Parathyroid adenoma (tissue), 2 donors: ENCODE data around the gene FAM193B.
A peak's percentile ranks its signal among the peaks of the same experiment; 100 is the strongest.

Source experiments
- H2AFZ ChIP-seq: fragments of 300-600 bp; sonication (generic); one replicate; pipeline ENCODE4 v1.7.0; 2017; ENCODE audit warnings: antibody characterized with exemption, mild to moderate bottlenecking
- H3K27ac ChIP-seq: fragments of 300-600 bp; sonication (generic); one replicate; pipeline ENCODE4 v1.7.0; 2017
- H3K27me3 ChIP-seq: fragments of 300-600 bp; sonication (generic); one replicate; pipeline ENCODE4 v1.7.0; 2017; ENCODE audit warnings: low read length; ENCODE audit not compliant: control insufficient read depth, insufficient read depth
- H3K36me3 ChIP-seq: fragments of 300-600 bp; sonication (generic); one replicate; pipeline ENCODE4 v1.7.0; 2017; ENCODE audit warnings: low read length; ENCODE audit not compliant: control insufficient read depth, insufficient read depth
- H3K4me1 ChIP-seq: fragments of 300-600 bp; sonication (generic); one replicate; pipeline ENCODE4 v1.7.0; 2017; ENCODE audit warnings: control low read depth
- H3K4me2 ChIP-seq: fragments of 300-600 bp; sonication (generic); one replicate; pipeline ENCODE4 v1.7.0; 2017; ENCODE audit warnings: low read length
- H3K4me3 ChIP-seq: fragments of 300-600 bp; sonication (generic); one replicate; pipeline ENCODE4 v1.7.0; 2017; ENCODE audit warnings: low read depth, low read length
- H3K79me2 ChIP-seq: fragments of 300-600 bp; sonication (generic); one replicate; pipeline ENCODE4 v1.7.0; 2017; ENCODE audit warnings: control low read depth
- H3K9ac ChIP-seq: fragments of 300-600 bp; sonication (generic); one replicate; pipeline ENCODE4 v1.7.0; 2017; ENCODE audit warnings: mild to moderate bottlenecking
- H3K9me3 ChIP-seq: fragments of 300-600 bp; sonication (generic); one replicate; pipeline ENCODE4 v1.7.0; 2017; ENCODE audit warnings: low read length; ENCODE audit not compliant: control insufficient read depth
- CTCF ChIP-seq: fragments of 300-600 bp; sonication (generic); IDR thresholded peaks from one replicate; pipeline ENCODE4 v1.7.0; 2017; ENCODE audit warnings: antibody characterized with exemption, mild to moderate bottlenecking
- donor health status: primary hyperparathyroidism.

The FAM193B gene

GRCh38 chr5:177503351-177504085, 50.8 kb downstream of the FAM193B start:
- no peaks in the 10 kb centered on the region for H3K36me3 ChIP-seq
- no peak overlapping the region for H2AFZ ChIP-seq
- TF ChIP-seq CTCF, result no peak
- no peaks in the 10 kb centered on the region for H3K79me2 ChIP-seq
- H3K9ac ChIP-seq, result no peak overlapping the region
- no peak overlapping the region for H3K4me3 ChIP-seq
- H3K4me1 ChIP-seq, result peaks cover 7% of the 10 kb centered on the region
- H3K27me3 ChIP-seq, result no peaks in the 10 kb centered on the region
- no peak overlapping the region for H3K27ac ChIP-seq
- no peaks in the 10 kb centered on the region for H3K9me3 ChIP-seq
- H3K4me2 ChIP-seq, result no peak overlapping the region

- no peaks in the 10 kb centered on the region for H3K27me3 ChIP-seq
- H3K4me1 ChIP-seq, result peaks cover 7% of the 10 kb centered on the region
- no peak overlapping the region for H3K27ac ChIP-seq
- H3K4me2 ChIP-seq, result no peak overlapping the region
- no peak overlapping the region for H2AFZ ChIP-seq
- TF ChIP-seq CTCF, result no peak
- no peaks in the 10 kb centered on the region for H3K79me2 ChIP-seq
- no peak overlapping the region for H3K4me3 ChIP-seq
- H3K9me3 ChIP-seq, result no peaks in the 10 kb centered on the region
- no peak overlapping the region for H3K9ac ChIP-seq
- H3K36me3 ChIP-seq, result no peaks in the 10 kb centered on the region
Measured at GRCh38 chr5:177502886-177503285, 51.5 kb downstream of the FAM193B start.

DNA sequence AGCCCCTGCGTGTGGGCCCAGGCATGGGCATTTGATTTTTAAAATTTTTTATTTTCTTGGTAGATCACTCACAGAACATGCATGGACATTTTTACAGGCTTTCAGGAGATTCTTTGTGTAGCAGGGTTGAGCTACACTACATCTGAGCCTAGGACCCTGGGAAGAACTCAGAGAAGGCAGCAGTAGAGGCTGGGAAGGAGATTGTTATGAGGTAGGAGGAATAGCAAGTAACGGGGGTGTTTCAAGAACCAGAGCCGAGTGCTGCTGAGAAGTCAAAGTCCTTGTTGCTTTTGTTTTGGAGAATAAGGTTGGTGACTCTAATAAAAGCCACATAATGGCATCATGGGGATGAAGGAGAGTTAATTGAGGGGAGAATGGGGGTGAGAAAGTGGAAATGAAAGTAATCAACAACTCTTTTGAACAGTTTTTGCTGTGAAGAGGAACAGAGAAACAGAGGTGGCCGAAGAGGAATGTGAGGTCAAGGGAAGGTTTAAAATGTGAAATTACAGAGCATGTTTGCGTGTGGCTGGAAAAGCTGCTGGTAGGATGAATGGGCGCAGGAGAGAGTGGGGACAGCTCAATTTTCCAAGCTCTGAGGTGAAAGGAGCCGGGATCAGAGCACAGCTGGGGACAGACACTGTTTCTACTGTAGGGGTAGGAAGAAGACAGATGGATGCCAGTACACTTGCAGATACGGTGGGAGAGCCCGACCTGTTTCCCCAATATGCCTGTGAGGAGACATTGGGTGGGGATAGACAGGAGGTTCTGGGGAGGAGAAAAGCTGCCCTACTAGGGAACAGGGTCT, 52.3 kb downstream of the FAM193B start:
- H3K9ac ChIP-seq, result no peak overlapping the region

DNA sequence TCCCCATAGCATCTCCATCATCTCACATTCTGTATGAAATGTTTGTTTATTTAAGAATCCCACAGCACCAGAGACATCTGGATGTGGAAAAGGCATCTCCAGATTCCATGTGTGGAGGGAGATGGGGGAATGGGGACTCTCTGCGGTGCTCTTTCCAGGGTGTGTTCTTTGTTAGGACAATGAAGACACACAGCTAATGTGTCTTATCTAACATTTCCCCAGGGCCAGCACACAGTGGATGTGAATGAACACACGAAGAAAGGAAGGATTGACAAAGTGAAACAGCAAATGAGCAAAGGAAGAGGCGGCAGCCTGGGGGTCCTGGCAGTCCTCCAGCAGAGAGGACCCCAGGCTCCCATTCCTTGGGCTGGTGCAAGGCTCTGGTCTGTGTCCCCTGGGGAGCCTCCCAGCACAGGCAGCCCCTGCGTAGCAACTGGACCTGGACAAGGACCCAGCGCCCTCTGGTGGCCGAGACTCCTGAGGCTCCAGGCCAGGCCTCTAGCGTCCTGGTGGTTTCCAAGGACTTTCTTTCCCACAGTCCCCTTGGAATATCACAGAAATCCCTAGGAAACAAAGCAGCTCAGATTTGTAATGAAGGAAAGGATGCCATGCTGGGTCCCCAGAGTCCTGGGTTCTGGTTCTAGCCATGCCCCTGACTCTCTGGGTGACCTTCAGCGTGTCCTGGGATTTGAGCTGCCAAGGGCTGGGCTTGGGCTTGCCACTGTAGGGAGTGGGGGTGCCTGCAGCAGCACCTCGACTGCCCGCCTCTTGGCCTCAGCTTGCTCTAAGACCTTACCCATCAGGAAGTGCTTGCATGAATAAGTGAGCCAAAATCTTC, 53.5 kb downstream of the FAM193B start:
- H3K4me2 ChIP-seq, result peak overlapping the region; percentile 19
- H3K36me3 ChIP-seq, result no peaks in the 10 kb centered on the region
- H3K9me3 ChIP-seq, result no peaks in the 10 kb centered on the region
- TF ChIP-seq CTCF, result peak; percentile 96
- no peaks in the 10 kb centered on the region for H3K79me2 ChIP-seq
- H3K4me1 ChIP-seq, result peaks cover 13% of the 10 kb centered on the region
- no peak overlapping the region for H3K4me3 ChIP-seq
- no peak overlapping the region for H3K27ac ChIP-seq
- no peak overlapping the region for H3K9ac ChIP-seq
- H2AFZ ChIP-seq, result peak overlapping the region; percentile 65
- no peaks in the 10 kb centered on the region for H3K27me3 ChIP-seq

More for the DNA sequence above, 52.3 kb downstream of the FAM193B start:
- Histone ChIP-seq H3K79me2 (no peaks in the 10 kb centered on the region), H3K27ac (no peak overlapping the region), H3K27me3 (no peaks in the 10 kb centered on the region), H3K36me3 (no peaks in the 10 kb centered on the region), H3K4me1 (peaks cover 7% of the 10 kb centered on the region), H3K4me3 (no peak overlapping the region), H3K4me2 (no peak overlapping the region), H3K9me3 (no peaks in the 10 kb centered on the region), H2AFZ (no peak overlapping the region)
- no peak for TF ChIP-seq CTCF
